Myocyte (in vitro differentiated cells): ENCODE data around the gene GGCX. TPM values are rescaled to one million over a fixed set of nuclear protein-coding genes. Genes with fewer than 3 reads are reported as not detected.

Experiments used
- DNase-seq: peaks from one replicate; pipeline ENCODE4 v3.0.0-alpha.2; 2012; ENCODE audit warnings: low read depth
- total RNA-seq: library from RNA; depleted of rRNA; stranded (reverse); fragments of >200 nt; gene quantifications from 2 replicates; pipeline ENCODE4 v1.2.3, GENCODE V29; 2014

The GGCX gene
- total RNA-seq, 1 donor from 2014 or later = 78.1 TPM

DNA sequence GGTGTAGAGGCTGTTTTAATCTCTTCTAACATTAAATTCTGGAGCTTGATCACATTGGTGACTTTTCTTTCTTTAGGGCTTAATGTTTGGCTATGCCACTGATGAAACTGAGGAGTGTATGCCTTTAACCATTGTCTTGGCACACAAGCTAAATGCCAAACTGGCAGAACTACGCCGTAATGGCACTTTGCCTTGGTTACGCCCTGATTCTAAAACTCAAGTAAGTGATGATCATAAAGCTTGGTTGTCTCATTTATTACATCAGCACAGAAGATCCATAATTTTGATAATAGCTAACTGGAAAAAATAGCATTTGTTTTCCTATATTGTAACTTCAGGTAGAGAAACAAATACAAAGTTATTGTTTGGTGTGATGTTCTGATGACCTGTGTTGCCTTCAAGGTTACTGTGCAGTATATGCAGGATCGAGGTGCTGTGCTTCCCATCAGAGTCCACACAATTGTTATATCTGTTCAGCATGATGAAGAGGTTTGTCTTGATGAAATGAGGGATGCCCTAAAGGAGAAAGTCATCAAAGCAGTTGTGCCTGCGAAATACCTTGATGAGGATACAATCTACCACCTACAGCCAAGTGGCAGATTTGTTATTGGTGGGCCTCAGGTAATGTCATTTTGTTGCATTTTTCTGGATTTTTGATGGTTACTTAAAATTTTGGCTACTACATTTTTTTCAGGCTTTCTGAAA, 19.4 kb downstream of the GGCX start:
- peak; percentile 53 for DNase-seq

DNA sequence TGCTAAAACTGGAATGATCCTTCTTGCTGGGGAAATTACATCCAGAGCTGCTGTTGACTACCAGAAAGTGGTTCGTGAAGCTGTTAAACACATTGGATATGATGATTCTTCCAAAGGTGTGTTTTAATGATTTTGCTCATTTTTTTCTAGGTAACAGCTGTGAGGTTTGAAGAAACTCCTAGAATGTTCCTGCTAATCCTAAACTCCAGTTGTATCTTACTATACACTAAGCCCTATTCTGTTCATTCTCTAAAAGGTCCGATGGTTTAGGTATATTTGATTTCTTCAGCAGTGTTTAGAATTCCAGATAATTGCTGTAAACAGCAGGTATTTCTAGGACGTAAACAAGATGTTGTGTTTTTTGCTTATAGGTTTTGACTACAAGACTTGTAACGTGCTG, 20.0 kb downstream of the GGCX start:
- DNase-seq = peak; percentile 26

DNA sequence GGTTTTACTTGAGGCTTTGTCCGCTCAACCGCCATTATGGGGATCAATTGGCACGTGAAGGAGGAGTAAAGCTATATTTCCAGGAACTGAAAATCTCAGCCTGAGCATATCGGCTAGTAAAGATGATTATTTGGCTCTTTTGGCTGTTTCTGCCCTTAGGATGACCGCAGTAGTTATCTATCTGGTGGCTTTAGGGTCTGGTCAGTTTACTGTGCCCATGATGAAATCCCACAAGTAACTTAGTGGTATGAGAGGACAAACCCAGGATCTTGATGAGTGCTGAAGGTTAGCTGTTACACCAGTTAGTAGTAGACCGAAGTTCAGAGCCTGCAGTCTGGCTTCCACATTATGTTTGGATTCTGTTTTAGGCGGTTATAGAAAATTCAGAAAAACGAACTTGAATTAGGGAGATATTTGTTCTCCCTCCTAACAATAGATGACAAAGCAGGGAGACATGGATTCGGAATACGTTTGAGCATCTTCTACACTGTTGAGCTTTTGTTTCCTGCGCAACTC, 21.1 kb downstream of the GGCX start:
- DNase-seq = peak; percentile 51

DNA sequence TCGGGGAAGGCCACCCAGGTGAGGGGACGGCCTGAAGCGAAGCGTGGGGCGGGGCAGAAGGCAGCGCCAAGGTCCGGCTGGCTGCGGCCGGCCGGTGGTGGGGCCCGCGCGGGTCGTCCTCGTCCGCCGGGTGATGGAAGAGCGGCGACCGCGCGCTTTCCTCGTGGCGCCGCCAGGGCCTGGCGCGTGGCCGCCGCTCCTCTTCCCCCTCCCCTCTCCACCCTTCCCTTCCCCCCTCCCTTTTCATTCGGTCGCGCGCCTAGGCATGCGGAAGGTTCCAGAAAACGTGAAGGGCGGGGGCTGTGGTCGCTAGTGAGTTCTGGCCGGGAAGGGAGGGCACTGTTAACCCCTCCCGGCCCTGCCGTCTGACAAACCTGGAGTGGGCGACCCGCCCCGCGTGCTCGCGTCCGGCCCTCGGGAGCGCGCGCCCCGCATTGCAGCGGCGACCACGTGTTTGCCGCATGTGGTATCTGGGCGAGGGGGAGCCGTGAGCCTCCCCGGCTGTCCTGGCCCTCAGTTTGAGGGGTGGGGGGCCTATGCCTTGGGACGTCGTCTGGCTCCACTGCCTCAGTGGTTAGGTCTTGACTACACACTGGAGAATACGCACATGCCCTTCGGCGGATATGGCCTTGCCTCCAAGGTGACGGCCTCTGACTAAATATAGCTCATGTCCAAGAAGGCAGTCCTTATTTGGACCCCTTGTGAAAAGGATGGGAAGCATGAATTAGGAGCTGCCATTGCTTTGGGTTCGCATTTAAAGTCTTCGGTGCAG, 21.7 kb downstream of the GGCX start:
- DNase-seq = peak; percentile 84

DNA sequence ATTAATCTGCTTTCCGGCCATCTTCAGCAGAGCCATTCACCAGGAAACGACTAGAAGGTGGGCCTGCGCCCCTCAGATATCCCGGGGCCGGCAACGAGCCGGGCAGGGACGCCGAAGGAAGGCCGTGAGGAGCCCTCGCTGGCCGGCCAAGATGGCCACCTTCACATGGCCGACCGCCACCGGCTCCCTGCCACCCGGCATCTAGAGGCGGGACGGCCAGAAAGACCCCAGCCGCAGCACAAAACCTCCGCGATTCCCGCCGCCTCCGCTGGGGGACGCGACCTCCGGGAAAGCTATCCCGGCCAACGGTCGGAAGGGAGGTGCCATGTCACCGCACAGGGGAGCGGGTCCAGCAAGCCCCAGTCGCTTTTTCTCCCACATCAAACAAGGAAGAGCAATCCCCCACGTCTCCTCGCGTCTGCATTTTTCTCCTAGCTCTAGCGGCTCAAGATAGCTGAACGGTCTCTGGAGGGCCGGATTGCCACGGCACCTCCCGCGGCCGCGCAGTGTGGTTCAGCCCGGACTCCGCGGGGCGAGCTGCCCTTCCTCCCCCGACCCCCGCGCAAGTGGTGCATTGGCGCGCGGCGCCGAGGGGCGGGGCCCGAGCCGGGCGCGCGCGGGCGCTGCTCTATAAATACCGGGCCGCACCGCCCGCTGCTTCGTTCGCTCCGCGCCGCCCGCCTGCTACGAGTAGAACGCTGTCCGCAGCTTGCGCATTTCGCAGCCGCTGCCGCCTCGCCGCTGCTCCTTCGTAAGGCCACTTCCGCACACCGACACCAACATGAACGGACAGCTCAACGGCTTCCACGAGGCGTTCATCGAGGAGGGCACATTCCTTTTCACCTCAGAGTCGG, 22.6 kb downstream of the GGCX start, which contains the start of gene MAT2A:
Gene MAT2A, plus strand, starts transcription at position 662 of the 854 bp plus-strand sequence. Its CDS starts 120 bp downstream, at position 782.
- DNase-seq = peak; percentile 95

DNA sequence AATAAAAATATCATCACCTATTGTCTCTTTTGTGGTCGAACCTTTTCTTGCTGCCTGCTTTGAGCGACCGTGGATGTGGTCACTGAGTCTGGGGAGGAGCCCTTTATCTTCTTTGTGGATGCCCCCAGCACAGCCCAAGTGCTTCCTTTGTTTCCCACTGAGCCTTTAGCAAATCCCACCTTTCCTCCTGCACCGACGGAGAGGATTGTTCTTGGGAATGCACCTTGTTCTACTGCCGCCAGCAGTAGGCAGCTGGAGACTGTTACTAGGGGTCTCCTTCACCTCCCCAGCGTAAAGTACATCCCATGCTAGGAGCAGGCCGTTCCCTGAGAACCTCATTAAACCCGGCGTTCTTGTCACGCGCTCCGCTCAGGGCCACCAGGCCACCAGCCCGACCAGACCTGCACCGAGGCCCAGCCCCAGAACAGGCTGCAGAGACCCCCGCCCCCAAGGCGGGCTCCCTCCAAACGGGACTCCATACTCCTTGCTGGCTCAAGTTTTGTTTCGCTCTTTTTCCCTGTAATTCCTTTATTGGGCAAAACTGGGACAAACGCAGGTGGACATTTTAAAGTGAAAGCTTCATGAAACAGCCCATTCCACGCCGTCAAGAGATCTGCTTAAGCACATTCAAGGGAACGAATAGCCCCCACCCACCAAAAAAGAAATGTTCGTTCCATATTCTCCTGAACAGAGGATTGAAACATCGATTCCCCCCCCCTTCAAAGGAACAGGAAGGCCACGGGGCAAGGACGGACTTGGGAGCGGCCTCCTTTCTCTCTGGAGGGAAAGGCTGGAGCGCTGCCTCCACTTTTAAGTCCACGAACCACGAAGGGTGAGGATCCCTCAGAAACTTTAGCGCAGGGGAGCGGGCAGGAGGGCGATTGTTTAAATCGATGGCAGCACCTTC, 23.4 kb downstream of the GGCX start:
- DNase-seq = peak; percentile 71

DNA sequence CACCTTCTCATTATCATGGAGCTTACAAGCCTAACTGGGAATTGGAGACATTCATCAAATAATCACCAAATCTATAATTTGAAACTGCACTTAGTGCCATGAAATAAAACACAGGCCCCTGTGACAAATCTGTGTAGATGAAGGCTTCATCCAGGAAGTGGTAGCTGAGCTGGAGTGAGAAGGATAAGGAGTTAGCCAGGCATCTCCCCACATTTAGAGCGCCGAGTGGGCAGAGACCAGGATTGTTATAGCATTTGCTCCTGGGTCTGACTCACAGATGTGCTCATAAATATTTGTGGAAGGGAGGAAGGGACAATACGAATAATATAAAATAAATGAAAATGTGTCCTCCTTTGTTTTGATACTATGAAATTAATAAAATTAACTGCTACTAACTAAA, 24.8 kb downstream of the GGCX start:
- DNase-seq = peak; percentile 92

DNA sequence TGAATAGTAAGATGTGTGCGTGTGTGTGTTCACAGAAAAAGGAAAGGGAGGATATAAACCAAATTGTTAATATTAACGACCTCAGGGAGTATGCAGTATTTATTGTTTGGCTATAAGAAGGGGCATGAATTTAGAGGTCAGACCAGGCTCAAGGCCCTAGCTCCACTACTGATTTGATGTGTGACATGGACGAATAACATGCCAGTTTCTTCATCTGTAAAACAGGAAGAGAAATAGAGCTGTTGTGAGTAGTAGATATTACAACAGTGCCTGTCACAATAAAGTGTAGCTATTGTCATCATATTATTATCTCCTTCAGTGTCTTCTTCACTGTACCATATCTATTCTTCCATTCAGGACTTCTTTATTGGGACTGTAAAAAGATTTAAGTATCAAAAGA, 26.4 kb downstream of the GGCX start:
- DNase-seq = no peak

DNA sequence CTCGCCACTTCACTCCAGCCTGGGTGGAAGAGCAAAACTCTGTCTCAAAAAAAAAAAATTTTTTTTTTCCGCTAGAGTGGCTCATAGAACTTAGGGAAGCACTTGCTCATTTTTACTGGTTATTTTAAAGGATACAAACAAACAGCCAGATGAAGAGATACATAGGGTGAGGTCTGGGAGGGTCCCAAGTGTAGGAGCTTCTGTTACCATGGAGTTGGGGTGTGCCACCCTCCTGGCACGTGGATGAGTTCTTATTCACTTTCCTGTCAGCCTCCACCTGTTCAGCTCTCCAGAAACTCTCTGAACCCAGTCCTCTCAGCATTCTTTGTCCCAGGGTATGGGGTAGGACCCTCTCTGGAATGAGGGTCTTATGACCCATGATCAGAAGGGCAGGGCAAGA, 27.2 kb downstream of the GGCX start:
- DNase-seq = no peak

DNA sequence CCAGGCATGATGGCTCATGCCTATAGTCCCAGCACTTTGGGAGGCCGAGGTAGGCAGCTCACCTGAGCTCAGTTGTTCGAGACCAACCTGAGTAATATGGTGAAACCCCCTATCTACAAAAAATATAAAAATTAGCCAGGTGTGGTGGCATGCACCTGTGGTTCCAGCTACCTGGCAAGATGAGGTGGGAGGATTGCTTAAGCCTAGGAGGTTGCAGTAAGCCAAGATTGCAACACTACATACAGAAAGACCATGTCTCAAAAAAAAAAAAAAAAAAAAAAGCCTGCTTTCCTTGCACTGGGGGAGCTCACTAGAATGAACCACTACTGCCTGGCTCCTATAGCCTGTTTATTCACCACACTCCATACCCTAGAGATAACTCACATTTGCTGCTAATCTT, 29.7 kb downstream of the GGCX start:
- no peak for DNase-seq

DNA sequence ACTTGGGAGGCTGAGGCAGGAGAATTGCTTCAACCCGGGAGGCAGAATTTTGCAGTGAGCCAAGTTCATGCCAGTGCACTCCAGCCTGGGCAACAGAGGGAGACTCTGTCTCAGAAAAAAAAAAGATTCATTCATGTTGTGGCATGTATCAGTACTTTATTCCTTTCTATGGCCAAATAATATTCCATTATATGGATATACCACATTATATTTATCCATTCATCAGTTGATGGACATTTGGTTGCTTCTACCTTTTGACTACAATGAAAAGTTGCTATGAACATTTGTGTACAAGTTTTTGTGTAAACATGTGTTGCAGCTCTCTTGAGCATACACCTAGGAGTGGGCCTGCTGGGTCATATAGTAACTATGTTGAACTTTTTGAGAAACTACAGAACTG, 31.5 kb downstream of the GGCX start:
- DNase-seq = no peak

DNA sequence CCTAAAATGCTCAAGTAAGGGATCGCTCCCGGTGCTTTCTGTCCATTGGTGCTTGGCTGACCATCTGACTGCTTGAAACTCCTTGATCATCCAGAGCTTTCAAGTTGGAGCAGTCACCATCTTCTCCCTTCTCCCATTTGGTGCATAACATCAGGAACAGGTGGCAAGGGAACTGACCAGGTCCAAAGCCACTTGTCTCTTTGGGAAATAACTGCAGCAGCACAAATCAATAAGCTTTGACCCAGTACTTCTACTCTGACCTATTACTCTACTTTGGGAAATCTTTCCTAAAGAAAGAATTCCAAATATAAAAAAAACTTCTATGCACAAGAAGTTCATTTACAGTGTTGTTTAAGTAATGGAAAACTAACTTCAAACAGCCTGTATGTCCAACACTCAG, 32.9 kb downstream of the GGCX start:
- no peak for DNase-seq

DNA sequence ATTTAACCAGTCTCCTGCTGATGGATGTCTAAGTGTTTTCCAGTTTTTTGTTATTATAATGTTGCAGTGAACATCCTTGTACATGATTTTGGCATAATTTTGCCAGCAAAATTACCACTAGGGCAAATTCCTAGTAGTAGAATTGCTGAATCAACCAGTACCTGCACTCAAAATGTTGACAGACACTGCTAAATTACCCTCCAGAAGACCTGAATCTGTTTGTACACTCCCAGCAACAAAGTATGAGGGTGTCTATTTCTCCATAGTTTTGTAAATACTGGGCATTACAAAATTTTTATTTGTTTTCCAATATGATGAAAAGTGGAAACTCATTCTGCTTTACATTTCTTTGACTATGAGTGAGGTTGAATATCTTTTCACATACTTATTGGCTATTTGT, 33.5 kb downstream of the GGCX start:
- DNase-seq = no peak

DNA sequence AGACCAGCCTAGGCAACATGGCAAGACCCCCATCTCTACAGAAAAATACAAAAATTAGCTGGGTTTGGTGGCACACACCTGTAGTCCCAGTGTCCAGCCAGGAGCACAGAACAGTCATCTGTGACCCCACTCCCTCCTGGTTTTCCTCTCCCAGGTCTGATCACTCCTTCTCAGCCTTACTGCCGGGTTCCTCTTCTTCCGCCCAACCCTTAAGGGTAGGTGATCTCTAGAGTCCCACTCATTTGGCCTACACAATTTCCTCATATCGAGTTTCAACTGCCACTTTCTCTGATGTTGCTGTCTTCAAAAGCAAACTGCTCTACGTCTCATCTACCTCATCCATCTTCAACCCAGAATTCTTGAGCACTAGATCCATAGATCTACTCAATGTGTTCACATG, 35.7 kb downstream of the GGCX start:
- DNase-seq = no peak

DNA sequence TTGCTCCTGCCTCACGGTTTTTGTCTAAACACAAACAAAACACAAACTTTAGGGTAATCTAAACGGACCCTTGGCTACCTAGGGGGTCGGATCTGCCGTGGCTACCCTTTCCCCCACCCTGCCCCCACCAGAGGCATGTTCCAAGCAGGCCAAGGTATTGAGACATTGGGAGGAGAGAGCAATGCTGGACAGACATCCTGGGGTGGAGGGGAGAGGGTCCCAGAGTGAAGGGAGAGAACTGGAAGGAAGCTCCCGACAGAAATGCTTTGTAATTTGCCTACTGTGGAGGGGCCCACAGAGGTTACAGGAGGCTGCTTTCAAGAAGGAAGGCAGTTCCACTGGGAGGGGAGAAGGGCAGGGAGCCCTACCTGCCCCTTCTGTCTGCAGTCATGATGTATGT, 36.3 kb downstream of the GGCX start:
- DNase-seq = no peak

DNA sequence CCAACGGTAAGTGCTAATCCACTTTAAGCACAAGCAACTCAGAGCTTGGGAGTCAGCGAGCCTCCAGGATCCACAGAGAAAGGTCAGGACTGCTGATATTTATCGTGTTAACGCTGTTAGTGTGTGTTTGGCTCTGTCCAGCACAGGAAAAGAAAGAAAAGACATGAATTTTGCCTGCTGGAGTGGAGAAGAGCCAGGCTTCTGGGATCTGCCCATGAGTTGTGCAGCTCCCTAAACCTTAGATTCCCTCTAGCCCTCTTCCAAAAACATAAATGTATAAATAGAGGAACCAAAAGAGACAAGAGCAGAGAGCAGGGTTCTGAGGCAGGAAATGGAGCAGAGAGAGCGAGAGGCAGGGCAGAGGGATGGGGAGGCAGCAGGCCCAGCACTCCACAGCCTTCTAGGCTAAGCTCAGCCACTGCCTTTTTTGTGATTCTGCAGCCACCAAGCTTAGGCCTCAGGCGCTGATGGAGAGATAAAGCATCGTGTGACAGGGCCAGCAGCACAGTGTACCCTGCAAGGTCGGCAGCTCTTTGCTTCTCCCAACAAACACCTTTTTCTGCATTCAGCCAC, 36.9 kb downstream of the GGCX start:
- DNase-seq = peak; percentile 21

DNA sequence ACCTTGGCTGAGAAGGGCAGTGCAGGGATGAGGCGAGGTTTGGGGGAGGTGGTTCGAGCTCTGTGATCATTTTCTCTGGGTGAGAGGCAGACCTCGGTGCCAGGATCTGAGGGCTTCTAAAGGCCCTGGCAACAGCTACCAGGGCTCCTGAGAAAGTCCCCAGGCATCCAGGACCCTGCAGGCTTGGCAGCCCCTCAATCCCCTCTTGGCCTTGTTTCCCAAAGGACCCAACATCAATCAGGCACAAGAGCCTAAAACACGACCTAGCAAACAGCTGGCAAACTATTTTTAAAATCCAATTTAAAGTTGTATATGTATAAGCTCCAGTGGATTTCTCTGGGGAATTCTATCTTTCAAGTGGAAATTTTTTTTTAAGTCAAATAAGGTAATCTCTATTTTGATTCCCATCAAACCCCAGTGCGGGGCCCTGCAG, 37.4 kb downstream of the GGCX start:
- DNase-seq = no peak

DNA sequence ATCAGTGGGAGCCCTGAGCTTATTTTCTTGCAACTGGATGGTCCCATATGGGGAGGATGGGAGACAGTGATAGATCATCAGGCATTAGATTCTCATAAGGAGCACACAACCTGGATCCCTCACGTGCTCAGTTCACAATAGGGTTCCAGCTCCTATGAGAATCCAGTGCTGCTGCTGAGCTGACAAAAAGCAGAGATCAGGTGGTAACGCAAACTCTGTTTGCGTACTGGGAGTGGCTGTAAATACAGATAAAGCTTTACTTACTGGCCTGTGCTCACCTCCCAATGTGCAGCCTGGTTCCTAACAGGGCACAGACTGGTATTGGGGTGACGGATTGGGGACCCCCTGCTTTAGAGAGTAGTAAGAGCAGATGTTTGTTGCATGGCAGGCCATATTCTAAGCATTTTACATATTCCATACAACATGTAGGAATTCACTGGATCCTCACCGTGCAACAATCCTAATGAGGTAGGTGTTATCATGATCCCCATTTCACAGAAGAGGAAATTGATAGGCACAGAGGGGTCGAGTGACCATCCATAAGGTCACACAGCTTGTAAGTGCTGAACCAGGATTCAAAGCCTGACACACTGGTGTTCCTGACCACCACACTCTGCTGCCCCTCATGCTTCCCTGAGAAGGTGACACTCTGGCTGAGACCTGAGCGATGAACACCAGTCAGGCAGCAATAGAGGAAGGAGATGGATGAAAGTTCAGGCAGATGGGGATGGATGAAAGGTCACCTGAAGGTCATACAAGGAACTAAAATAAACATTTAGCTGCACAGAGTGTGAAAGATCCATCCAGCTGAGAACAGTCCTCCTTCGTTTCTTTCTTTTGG, 38.0 kb downstream of the GGCX start:
- no peak for DNase-seq

DNA sequence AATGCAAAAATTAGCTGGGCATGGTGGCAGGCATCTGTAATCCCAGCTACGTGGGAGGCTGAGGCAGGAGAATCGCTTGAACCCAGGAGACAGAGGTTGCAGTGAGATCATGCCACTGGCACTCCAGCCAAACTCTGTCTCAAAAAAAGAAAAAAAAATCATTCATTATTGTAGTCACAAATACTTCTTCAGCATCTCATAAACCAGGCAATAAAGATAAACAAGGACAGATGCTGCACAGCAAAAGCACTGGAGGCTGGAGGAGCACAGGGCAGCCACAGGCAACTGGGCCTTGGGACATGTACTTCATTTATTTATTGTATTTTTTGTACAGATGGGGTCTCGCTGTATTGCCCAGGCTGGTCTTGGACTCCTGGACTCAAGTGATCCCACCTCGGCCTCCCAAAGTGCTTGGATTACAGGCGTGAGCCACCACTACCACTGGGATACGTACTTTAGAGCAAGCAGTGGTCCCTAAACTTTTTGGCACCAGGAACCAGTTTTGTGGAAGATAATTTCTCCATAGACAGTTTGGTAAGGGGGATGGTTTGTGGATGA, 39.1 kb downstream of the GGCX start:
- no peak for DNase-seq
